Ishikawa (cell line): ENCODE data around the gene ADO.

Experiments
- CEBPB ChIP-seq: IDR thresholded peaks from 2 replicates; pipeline ENCODE4 v1.6.1; 2012
- CREB1 ChIP-seq: IDR thresholded peaks from 2 replicates; pipeline ENCODE4 v1.6.1; 2012; ENCODE audit warnings: low read depth
- EP300 ChIP-seq: IDR thresholded peaks from 2 replicates; pipeline ENCODE4 v1.6.1; 2012; ENCODE audit warnings: borderline replicate concordance
- FOXM1 ChIP-seq: IDR thresholded peaks from 2 replicates; pipeline ENCODE4 v1.6.1; 2012; ENCODE audit warnings: low read depth, borderline replicate concordance
- MAX ChIP-seq: IDR thresholded peaks from 2 replicates; pipeline ENCODE4 v1.6.1; 2012
- NFIC ChIP-seq: IDR thresholded peaks from 2 replicates; pipeline ENCODE4 v1.6.1; 2012
- RAD21 ChIP-seq: IDR thresholded peaks from 2 replicates; pipeline ENCODE4 v1.6.1; 2012; ENCODE audit warnings: low read depth
- REST ChIP-seq: IDR thresholded peaks from 2 replicates; pipeline ENCODE4 v1.6.1; 2012; ENCODE audit warnings: low read depth, mild to moderate bottlenecking
- TAF1 ChIP-seq: IDR thresholded peaks from 2 replicates; pipeline ENCODE4 v1.6.1; 2012; ENCODE audit warnings: low read depth, mild to moderate bottlenecking
- TCF12 ChIP-seq: IDR thresholded peaks from 2 replicates; pipeline ENCODE4 v1.6.1; 2012; ENCODE audit warnings: low read depth
- TEAD4 ChIP-seq: IDR thresholded peaks from 2 replicates; pipeline ENCODE4 v1.6.1; 2012
- USF1 ChIP-seq: IDR thresholded peaks from 2 replicates; pipeline ENCODE4 v1.6.1; 2012
- YY1 ChIP-seq: IDR thresholded peaks from 2 replicates; pipeline ENCODE4 v1.6.1; 2012; ENCODE audit warnings: low read depth
- ZBTB7A ChIP-seq: IDR thresholded peaks from 2 replicates; pipeline ENCODE4 v1.6.1; 2012; ENCODE audit warnings: low read depth

The ADO gene

DNA sequence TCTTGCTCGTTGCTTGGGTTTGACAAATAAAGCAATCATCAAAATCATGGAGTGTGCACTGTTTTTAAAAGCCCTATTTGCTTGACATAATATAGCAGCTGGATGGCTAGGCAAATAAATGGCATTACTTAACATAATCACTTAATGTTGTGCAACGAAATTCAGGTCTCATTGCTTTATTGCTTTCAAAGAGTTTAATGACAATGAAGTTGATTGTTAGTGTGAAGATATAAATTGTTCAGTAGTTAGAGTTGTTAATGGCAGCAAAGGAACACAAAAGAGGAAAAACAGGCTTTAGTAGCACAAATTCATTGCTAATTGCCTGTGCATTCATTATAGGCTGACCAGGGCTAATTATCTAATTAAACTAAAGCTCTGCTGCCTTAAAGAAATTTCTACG lies 7.6 kb upstream of the ADO start:
- no peak for TF ChIP-seq TEAD4
- TF ChIP-seq MAX, result no peak

DNA sequence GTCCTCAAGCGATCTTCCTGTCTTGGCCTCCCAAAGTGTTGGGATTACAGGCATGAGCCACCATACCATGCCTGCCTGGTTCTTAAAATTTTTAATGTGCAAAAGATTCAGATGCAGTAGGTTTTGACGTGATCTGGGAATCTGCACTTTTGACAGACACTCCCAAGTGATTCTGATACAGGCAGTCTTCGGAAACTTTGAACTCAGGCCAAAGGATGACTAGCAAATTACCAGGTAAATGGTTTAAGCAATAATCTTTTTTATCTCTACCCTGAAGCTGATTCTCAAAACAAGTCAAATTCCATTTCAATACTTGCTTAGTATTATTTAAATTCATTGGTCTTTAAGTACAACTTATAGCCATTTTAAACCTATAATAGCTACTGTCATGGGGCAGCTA lies 2.6 kb upstream of the ADO start:
- TF ChIP-seq TAF1, result no peak
- no peak for TF ChIP-seq YY1
- no peak for TF ChIP-seq REST
- no peak for TF ChIP-seq TCF12
- no peak for TF ChIP-seq CREB1
- TF ChIP-seq MAX, result no peak
- TF ChIP-seq FOXM1, result no peak
- no peak for TF ChIP-seq NFIC
- no peak for TF ChIP-seq USF1
- no peak for TF ChIP-seq CEBPB
- TF ChIP-seq TEAD4, result no peak
- no peak for TF ChIP-seq EP300
- TF ChIP-seq RAD21, result no peak
- no peak for TF ChIP-seq ZBTB7A

- TF ChIP-seq NFIC, result no peak
- TF ChIP-seq ZBTB7A, result no peak
- no peak for TF ChIP-seq CREB1
- no peak for TF ChIP-seq TAF1
- no peak for TF ChIP-seq CEBPB
- no peak for TF ChIP-seq YY1
- no peak for TF ChIP-seq TEAD4
- TF ChIP-seq EP300, result no peak
- TF ChIP-seq FOXM1, result no peak
- TF ChIP-seq REST, result no peak
Measured at GRCh38 chr10:62803724-62804355, 680 bp upstream of the ADO start.

- TF ChIP-seq CEBPB (no peak), YY1 (peak; percentile 15; the same call in 1 of the 2 replicates), REST (no peak; the same call in 1 of the 2 replicates), TAF1 (0 out of 2 replicates have a peak, but pooled peaks have one; percentile 6), USF1 (no peak), CREB1 (no peak), MAX (no peak; the same call in 1 of the 2 replicates), ZBTB7A (no peak)
Measured at GRCh38 chr10:62805231-62806099, 945 bp downstream of the ADO start.
